ENCODE data around the gene IFRD1.

IFRD1 gene, protein sequence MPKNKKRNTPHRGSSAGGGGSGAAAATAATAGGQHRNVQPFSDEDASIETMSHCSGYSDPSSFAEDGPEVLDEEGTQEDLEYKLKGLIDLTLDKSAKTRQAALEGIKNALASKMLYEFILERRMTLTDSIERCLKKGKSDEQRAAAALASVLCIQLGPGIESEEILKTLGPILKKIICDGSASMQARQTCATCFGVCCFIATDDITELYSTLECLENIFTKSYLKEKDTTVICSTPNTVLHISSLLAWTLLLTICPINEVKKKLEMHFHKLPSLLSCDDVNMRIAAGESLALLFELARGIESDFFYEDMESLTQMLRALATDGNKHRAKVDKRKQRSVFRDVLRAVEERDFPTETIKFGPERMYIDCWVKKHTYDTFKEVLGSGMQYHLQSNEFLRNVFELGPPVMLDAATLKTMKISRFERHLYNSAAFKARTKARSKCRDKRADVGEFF

DNA sequence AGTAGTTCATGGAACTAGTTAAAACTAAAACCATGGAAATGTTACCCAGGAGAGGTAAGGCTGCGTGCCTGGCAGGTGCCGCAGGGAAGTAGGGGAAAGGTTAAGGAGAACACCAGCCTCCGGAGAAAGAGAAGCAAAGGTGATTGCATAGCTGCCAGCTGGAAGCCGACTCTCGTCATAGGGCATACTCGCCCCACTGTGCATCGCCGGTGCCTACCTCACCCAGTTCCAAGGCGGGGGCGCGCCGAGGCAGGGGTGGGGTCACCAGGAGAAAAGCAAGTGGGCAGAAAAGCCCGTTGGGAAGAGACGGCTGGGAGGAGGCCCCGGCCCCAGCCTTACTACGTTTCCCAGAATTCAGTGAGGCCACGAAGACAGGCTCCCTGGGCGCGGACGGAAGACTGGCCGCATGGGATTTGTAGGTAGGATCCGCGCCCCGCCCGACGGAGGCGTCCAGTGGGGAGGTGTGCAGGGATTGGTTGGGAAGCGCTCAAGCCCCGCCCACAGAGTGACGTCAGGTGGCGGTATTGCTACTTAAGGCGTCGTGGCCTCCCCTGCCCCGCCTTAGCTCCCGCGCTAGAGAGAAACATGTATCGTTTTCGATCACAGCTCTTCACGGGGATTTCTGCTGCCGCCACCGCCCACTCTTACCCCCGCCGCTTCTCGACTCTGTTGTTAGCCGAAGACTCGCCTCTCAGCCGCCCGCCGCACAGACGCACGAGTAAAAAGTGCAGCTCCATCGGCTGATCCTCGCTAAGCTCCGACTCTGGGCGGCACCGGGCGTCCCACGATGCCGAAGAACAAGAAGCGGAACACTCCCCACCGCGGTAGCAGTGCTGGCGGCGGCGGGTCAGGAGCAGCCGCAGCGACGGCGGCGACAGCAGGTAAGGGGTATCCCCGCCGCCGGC lies at the start of gene IFRD1:
TSS of gene IFRD1 (plus strand) at position 559 of the 905 bp plus-strand sequence. CDS start at position 788, 229 bp downstream.
- FAIRE-seq: peak; percentile 82
- peak; percentile 77 for DNase-seq (ENCODE audit: insufficient read length, low spot score)
- TF ChIP-seq POLR2A (IDR thresholded peaks at IDR 0.05; ENCODE audit: low read depth, low read length): peak; percentile 98

DNA sequence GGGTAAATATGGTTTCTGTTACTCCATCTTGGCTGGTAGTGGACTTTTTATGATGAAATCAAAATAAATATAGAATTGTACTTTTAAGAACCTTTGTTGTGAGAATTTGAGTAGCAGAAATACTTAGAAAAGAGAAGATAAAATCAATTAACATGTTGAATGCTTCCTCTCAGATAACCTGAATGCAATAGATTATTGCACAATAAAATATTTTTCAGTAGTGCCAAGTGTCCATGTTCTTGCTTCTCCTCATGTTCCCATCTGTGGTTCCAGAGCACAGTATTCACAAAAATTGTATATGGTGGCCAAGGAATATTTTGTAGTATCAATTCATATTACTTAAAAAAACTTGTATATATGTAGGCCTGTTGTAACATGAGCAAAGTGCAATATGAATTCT lies 45.9 kb upstream of the IFRD1 start:
- no peak for DNase-seq (ENCODE audit: insufficient read length, low spot score)
- FAIRE-seq: no peak
- TF ChIP-seq POLR2A (IDR thresholded peaks at IDR 0.05; ENCODE audit: low read depth, low read length): no peak

DNA sequence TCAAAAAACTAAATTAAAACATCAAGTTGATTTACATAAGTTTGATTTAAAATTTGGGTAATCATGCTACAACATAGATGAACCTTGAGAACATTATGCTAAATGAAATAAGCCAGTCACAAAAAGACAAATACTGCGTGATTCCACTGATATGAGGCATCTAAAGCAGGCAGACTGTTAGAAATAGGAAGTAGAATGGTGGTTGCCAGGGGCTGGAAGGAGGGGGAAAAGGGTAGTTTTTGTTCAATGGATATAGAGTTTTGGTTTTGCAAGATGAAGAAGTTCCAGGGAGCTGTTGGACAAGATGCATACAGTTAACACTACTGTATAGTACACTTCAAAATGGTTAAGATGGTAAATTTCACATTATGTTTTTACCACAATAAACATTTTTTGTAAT lies 45.0 kb upstream of the IFRD1 start:
- FAIRE-seq (no peak), DNase-seq (ENCODE audit: insufficient read length, low spot score) (no peak)
- TF ChIP-seq POLR2A (IDR thresholded peaks at IDR 0.05; ENCODE audit: low read depth, low read length): no peak

DNA sequence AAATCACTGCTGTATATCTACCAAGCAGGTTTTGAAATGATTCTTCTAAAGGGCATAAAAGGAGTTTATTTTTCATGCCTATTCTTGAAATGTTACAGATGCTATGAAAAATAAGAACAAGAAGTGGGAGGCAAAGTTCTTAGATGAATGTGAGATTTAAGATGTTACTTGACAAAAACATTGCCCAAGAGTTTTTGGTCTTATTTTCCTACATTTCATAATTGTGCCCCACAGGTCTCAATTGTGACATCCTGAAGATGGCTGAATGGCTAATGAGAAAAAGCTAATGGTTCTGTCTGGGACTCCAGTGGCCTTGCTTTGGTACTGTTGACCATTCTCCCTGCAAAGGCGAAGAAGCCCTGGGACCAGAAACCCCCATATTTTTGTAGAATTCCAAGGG lies 43.0 kb upstream of the IFRD1 start:
- no peak for TF ChIP-seq POLR2A (IDR thresholded peaks at IDR 0.05; ENCODE audit: low read depth, low read length)
- no peak for FAIRE-seq
- no peak for DNase-seq (ENCODE audit: insufficient read length, low spot score)

DNA sequence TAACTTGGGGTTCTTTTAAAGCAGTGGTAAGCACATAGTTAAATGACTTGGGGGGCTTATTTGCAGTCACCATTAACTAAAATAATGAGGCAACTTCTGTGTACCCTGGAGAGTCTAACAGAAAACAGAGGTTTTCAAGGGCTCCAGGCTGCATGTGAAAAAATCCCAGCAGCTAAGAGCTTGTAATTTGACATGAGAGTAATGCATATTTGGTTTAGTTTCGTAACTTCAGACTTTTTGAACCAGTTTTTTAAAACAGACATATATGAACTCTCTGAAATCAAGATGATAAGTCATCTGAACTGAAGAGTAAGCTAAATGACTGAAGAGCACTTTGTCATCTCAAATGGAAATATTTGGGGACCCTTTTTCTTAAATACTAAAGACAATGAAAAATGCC lies 40.2 kb upstream of the IFRD1 start:
- no peak for TF ChIP-seq POLR2A (IDR thresholded peaks at IDR 0.05; ENCODE audit: low read depth, low read length)
- no peak for FAIRE-seq
- DNase-seq (ENCODE audit: insufficient read length, low spot score): no peak

DNA sequence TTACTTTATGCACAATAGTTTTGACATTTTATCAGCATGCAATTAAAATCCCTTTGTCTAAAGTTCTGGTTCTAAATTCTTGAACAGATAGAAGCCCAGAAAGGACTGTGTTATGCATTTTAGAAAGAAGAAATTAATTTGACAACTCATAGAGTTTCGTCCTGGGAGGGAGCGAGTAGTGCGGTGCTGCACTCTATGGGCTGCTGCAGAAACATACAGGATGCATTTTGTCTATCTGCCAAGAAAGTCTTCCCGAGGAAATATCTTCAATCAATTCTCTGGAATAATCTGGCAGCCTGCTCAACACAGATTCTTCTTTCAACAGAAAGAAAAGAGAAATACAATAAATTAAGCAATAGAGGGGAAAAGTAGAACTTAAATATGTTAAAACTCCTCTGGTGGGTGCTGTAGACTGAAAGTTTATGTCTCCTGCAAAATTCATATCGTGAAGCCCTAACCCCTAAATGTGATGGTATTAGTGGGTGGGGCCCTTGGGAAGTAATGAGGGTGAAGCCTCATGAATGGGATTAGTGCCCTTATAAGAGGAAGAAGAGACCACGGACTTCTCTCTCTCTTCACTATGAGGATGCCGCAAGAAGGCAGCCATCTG lies 39.0 kb upstream of the IFRD1 start:
- no peak for FAIRE-seq
- DNase-seq (ENCODE audit: insufficient read length, low spot score): no peak

DNA sequence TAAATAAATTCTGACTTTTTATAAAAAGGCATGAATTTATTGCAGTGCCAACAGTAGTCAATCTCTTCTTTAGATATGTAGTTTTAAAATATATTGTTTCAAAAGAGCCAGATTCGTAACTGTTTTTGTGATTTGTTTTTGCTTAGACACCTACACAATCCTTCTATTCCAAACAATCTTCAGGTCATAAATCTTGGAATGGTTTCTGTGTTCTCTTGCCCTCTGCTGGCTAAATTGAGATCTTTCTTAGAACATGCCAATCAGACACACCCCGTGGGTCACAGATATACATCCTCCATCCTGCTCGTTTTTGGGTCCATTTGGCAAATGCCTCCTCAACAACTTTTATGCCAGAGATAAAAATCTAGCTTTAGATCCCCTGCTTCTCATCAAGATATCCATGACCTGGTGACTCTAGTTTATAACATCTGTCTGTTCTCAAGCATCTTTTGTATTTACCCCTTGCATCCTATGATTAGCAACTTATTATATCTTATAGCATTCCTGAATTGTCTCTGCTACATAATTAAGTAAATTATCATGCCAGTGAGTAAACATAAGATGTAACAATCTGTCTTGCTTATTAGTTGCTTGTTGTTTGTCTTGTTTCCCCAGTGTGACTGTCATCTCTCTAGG lies 35.3 kb upstream of the IFRD1 start:
- TF ChIP-seq POLR2A (IDR thresholded peaks at IDR 0.05; ENCODE audit: low read depth, low read length): no peak
- no peak for DNase-seq (ENCODE audit: insufficient read length, low spot score)
- peak; percentile 83 for FAIRE-seq

More for the DNA sequence above, 39.0 kb upstream of the IFRD1 start:
- TF ChIP-seq POLR2A (IDR thresholded peaks at IDR 0.05; ENCODE audit: low read depth, low read length): no peak

DNA sequence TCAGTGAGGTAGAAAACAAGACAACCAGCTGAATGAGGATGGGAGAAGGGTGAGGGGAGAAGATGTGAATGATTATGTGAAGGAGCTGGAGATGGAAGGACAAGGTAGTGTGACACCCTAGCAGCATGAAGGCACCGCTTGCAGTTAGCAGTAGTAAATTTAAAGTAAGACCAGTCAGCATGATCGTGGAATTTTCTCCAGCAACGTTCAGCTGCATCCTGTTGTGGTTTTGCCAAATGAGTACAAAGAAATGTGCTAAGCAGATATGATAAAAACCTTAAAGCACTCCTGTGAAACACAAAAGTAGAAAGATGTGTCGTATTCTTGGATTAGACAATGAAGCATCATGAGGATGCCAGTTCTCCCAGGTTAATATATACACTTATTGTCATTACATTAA lies 34.1 kb upstream of the IFRD1 start:
- DNase-seq (ENCODE audit: insufficient read length, low spot score) (no peak), FAIRE-seq (no peak)
- TF ChIP-seq POLR2A (IDR thresholded peaks at IDR 0.05; ENCODE audit: low read depth, low read length): no peak

DNA sequence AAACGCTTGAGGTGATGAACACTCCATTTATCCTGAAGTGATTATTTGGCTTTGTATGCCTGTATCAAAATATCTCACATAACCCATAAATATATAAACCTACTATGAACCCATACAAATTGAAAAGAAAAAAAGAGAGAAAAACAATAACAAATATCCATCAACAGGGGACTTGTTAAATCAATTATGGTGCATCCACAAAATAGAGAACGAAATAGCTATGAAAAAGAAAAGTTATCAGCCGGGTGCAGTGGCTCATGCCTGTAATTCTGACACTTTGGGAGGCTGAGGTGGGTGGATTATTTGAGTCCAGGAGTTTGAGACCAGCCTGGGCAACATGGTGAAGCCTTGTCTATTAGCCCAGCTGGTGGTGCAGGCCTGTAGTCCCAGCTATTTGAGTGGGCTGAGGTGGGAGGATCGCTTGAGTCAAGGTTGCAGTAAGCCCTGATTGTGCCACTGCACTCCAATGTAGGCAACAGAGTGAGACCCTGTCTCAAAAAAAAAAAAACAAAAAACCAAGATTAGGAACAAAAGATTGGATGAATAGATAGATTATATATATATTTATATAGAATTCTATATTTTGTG lies 30.6 kb upstream of the IFRD1 start:
- DNase-seq (ENCODE audit: insufficient read length, low spot score) (no peak), FAIRE-seq (no peak)
- TF ChIP-seq POLR2A (IDR thresholded peaks at IDR 0.05; ENCODE audit: low read depth, low read length): no peak

DNA sequence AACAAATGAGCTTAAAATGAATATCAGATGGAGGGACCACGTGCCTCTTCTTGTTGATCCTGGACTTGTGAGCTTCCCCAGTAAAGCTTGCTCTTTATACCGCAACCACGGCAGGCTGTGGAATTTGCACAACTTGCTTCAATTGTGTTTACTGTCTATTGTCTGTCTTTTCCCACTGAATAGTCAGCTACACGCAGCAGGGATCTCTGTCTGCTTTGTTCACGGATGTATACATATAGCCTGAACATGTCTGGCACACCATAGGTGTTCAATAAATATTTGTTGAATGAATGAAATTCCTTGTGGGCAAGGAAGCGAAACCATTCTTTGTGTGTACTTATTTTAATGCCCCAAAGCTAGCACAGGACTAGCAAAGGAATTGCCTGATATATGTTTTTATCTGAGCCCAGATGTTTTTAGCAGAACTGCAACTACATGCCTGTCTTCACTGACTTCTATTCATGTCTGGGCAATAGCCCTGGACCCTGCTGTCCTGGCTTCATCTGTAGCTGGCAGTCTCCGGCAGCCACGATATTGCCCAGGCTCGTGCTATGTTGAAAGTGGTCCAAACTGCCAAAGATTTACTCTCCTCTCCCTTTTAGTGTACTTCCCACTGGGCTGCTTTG lies 29.9 kb upstream of the IFRD1 start:
- no peak for TF ChIP-seq POLR2A (IDR thresholded peaks at IDR 0.05; ENCODE audit: low read depth, low read length)
- DNase-seq (ENCODE audit: insufficient read length, low spot score) (no peak), FAIRE-seq (no peak)

DNA sequence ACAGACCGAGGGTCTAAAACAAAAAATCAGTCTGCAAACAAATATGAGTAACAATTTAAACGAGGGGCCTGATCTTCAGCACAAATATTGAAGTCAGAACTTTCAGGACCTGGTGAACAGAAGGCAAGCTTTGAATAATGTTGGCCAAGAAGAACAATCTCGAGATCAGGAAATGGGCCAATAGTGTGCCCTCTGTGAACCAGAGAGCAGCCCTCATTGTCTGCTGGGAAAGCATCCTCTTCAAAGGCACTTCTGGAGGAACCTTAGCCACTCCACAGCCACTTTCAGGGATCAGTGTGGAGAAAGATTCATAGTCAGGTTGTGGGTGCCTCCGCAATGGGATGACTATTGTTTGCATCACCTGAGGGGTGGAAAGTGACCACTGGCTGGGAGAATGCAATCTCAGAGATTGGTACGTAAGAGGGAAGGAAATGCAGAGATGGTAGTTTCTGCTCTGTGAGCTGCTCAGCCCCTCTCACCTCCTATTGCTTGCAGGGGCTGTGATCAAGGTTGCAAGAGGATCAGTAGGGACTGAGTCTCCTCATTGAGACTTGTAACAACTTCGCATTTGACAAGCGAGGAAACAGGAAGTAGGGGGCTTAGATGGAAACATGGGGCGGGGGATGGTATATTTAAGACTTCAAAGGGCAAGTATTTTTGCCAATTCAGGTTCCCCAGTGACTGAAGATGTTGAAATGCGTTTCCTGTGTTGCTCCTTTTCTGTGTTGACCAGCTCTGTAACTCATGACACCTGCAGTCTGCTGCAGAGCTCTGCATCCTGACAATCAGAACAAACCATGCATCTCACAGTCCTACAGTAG lies 28.4 kb upstream of the IFRD1 start:
- TF ChIP-seq POLR2A (IDR thresholded peaks at IDR 0.05; ENCODE audit: low read depth, low read length): no peak
- no peak for FAIRE-seq
- no peak for DNase-seq (ENCODE audit: insufficient read length, low spot score)

DNA sequence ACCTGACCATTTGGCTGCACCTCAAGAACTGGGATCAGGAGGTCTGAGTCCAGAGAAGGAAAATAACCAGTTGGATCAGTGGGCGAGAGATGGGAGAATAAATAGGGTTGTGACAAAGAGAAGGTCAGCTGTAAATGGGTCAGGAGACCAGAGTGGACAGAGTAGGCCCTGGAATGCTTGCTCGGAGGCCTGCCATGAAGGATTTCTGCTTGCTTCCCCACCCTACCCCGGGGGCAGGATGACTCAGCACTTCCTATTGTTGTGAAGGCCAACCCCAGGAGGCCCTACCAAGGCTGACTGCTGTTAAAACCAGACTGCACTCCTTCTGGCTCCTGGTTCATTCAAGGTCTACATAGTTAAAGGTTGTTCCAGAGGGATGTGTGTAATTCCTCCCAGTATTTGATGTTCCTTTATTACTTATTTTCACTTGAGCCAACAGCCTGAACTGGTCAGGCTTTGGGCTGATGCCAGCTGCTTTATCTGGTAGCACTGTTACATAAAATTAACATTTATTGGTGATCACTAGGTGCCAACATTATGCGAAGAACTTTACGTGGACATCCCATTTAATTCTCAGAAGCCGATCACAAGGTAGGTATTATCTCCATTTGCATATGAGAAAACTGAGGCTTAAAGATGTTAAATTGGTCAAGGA lies 27.3 kb upstream of the IFRD1 start:
- no peak for TF ChIP-seq POLR2A (IDR thresholded peaks at IDR 0.05; ENCODE audit: low read depth, low read length)
- DNase-seq (ENCODE audit: insufficient read length, low spot score) (peak; percentile 60), FAIRE-seq (peak; percentile 95)

Data from H54 (cell line).